Left ventricle myocardium inferior (tissue), 1 donor: ENCODE measurements around the gene MEX3A. TPM values are rescaled to one million over a fixed set of nuclear protein-coding genes. Genes with fewer than 3 reads are reported as not detected.

Experiments
- DNase-seq: peaks from one replicate; pipeline ENCODE4 v3.0.0-alpha.2; 2020
- H3K27ac ChIP-seq: fragments of 200-600 bp; replicated peaks from 2 replicates; pipeline ENCODE4 v1.8.0; 2021
- H3K27me3 ChIP-seq: fragments of 200-600 bp; 2 replicates; pipeline ENCODE4 v1.8.0; 2021; ENCODE audit warnings: low read depth
- H3K36me3 ChIP-seq: fragments of 200-600 bp; 2 replicates; pipeline ENCODE4 v1.8.0; 2021
- H3K4me1 ChIP-seq: fragments of 200-600 bp; 2 replicates; pipeline ENCODE4 v1.8.0; 2021
- H3K4me3 ChIP-seq: fragments of 200-600 bp; 2 replicates; pipeline ENCODE4 v1.8.0; 2021; ENCODE audit warnings: mild to moderate bottlenecking, moderate library complexity
- H3K9me3 ChIP-seq: fragments of 200-600 bp; replicated peaks from 2 replicates; pipeline ENCODE4 v1.8.0; 2021
- intact Hi-C: fragments of 100-400 bp; cut with micrococcal nuclease; formaldehyde crosslinking; loops from one replicate; pipeline ENCODE4 v1.11.0; 2022
- total RNA-seq: library from RNA; stranded (reverse); fragmentation: NEBNext Ultra II Directional; extraction: Animal tissue kit (Norgen Biotek cat#: 25700); gene quantifications from one replicate; pipeline ENCODE4 v1.2.1, GENCODE V29; 2021
- TF ChIP-seq, protein P1 (sequence below): fragments of 200-600 bp; IDR thresholded peaks from 2 replicates; pipeline ENCODE4 v1.8.0; 2021; ENCODE audit warnings: antibody characterized with exemption, mild to moderate bottlenecking, borderline replicate concordance
- donor health status: DM: no; HTN: yes; CAD: no; lungs with severe emphysema.

The MEX3A gene
- total RNA-seq, 1 donor from 2014 or later: 0.16 TPM

DNA sequence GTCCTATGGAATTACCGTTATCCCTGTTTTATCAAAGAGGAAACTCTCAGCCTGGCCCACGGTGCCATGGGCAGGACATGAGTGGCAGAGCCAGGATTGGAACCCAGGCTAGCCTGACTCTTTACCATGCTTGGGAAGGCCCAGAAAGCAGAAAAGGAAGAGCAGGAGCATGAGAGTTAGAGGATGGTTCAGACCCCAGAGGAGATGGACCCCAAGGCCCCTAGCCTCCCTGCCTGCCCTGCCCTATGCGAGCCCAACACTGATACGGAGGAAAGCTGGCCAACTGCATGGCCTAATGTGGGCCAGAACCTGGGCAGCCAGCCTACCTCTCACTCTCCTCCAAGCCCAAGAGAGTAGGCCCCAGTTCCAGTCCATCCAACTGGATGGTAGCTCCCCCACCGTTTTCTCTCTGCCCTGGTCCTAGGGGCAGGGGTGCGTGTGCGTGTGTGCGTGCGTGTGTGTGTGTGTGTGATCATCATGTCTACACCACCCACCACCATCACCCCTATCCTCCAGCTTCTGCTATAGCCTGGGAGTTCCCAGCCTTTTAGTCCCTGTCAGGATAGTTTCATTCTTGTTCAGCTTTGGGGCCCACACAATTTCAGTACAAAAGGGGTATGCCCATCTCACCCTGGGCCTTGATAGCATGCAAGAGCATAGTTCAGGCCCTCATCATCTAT lies 15.4 kb upstream of the MEX3A start:
- Histone ChIP-seq H3K27me3 (no peaks in the 10 kb centered on the region), H3K9me3 (no peaks in the 10 kb centered on the region), H3K27ac (peak overlapping the region; percentile 84), H3K4me3 (no peak overlapping the region), H3K36me3 (no peaks in the 10 kb centered on the region), H3K4me1 (peaks cover 48% of the 10 kb centered on the region)
- intact Hi-C loops: loop anchor here (2.0 kb wide), 1 partner anchor 33 kb away; no protein-coding TSS in a partner anchor
- TF ChIP-seq, protein P1, sequence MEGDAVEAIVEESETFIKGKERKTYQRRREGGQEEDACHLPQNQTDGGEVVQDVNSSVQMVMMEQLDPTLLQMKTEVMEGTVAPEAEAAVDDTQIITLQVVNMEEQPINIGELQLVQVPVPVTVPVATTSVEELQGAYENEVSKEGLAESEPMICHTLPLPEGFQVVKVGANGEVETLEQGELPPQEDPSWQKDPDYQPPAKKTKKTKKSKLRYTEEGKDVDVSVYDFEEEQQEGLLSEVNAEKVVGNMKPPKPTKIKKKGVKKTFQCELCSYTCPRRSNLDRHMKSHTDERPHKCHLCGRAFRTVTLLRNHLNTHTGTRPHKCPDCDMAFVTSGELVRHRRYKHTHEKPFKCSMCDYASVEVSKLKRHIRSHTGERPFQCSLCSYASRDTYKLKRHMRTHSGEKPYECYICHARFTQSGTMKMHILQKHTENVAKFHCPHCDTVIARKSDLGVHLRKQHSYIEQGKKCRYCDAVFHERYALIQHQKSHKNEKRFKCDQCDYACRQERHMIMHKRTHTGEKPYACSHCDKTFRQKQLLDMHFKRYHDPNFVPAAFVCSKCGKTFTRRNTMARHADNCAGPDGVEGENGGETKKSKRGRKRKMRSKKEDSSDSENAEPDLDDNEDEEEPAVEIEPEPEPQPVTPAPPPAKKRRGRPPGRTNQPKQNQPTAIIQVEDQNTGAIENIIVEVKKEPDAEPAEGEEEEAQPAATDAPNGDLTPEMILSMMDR: no peak
- no peak for DNase-seq

DNA sequence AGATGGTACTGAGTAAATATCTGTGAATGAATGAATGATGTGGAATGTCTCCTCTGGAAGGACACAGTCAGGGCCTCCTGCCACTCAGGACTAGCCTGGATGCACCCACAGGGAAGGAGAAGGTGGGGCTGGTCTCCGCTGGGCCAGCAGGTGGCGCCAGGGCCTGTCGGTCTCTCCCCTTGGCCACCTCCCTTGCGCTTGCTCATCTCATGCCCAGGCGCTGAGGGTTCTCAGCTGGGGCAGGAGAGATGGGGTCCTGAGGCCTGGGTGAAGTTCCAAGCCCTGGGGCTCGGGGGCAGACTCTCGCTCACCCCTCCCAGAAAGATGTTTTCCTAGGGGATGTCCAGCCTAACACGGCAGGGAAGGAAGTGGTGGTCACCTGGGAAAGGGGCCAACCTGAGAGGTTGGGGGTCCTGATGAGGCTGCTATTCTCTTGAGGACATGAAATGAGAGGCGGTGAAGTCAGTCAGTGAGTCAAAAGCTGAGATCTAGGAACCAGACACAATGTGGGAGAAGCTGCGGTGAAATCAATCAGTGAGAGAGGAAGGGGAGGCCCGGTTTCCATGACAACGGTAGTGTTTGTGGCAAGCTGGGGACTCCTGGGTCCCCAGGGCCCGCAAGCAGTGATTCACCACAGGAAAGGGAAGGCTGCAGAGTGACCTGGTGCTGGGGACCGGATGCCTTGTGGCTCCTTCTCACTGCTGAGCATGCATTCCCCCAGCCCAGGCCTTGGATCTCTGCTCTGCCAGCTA lies 14.6 kb upstream of the MEX3A start:
- peak overlapping the region; percentile 14 for H3K4me3 ChIP-seq
- peak overlapping the region; percentile 84 for H3K27ac ChIP-seq
- H3K27me3 ChIP-seq: no peaks in the 10 kb centered on the region
- TF ChIP-seq, protein P1: peak; percentile 98
- H3K9me3 ChIP-seq: no peaks in the 10 kb centered on the region
- H3K36me3 ChIP-seq: no peaks in the 10 kb centered on the region
- intact Hi-C loops: loop anchor here (2.0 kb wide), 1 partner anchor 34 kb away; no protein-coding TSS in a partner anchor
- peak; percentile 91 for DNase-seq
- H3K4me1 ChIP-seq: peaks cover 40% of the 10 kb centered on the region

DNA sequence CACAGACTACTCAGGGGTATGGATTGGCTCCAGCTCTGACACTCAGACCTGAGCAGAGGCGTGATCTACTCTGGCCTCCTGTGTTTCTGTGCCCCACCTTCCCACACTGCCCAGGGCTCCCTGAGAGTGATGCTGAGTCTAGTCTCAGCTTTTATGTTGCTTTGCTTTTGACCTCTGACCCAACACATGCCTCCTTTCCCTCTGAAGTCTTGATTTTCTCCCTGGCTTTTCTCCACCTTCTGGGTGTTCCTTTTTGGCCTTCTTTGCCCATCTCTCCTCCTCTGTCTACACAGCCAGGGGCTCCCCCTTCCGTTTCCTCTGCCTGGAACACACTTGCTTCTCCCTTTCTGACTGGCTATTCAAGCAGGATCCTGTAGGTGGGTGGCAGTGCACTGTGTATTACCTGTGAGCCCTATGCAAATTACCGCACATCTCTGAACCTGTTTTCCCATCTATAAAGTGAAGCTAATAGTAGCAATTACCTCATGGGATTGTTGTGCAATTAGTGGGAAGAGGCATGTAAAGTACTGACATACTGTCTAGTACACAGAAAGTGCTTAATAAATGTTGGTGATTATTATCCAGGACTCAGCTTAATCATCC lies 13.7 kb upstream of the MEX3A start:
- TF ChIP-seq, protein P1: no peak
- intact Hi-C loops: loop anchor here (2.0 kb wide), 1 partner anchor 35 kb away; no protein-coding TSS in a partner anchor
- Histone ChIP-seq H3K27me3 (no peaks in the 10 kb centered on the region), H3K27ac (peak overlapping the region; percentile 84), H3K4me1 (peaks cover 33% of the 10 kb centered on the region), H3K4me3 (no peak overlapping the region), H3K36me3 (no peaks in the 10 kb centered on the region), H3K9me3 (no peaks in the 10 kb centered on the region)
- DNase-seq: no peak

DNA sequence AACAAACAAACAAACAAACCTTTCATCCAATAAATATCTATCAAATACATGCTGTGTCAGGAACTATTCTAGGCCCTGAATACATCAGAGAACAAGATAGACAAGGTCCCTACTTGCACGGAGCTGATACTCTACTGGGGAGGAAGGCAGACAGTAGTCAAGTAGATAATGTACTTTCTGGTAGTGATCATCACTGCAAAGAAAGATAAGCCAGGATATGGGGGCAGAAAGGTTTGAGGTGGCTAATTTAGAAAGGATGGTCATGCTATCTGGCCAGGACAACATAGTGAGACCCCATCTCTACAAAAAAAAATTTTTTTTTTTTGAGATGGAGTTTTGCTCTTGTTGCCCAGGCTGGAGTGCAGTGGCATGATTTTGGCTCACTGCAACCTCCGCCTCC lies 9.3 kb upstream of the MEX3A start:
- H3K9me3 ChIP-seq: no peaks in the 10 kb centered on the region
- H3K4me3 ChIP-seq: no peak overlapping the region
- TF ChIP-seq, protein P1: no peak
- DNase-seq: no peak
- no peaks in the 10 kb centered on the region for H3K36me3 ChIP-seq
- intact Hi-C loops: loop anchor here (5.0 kb wide), 1 partner anchor 136 kb away; no protein-coding TSS in a partner anchor
- peaks cover 25% of the 10 kb centered on the region for H3K4me1 ChIP-seq
- no peaks in the 10 kb centered on the region for H3K27me3 ChIP-seq
- H3K27ac ChIP-seq: no peak overlapping the region

DNA sequence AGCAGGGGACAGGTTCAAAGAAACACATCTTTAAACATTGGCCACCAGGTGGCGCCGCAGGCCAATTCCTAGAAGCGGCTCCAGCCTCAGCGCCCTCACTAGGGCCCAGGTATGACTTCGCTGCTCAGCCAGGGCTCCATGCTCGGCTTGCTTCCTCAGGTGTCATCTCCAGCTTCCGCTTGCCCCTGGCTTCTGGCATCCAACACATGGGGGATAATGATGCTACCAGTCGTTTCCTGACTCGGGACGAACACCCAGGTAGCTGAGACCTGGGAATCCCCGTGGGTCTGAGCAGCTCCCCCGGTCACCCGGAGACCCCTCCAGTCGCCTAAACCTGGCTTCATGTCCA lies 8.5 kb upstream of the MEX3A start:
- Histone ChIP-seq H3K4me3 (no peak overlapping the region), H3K27me3 (no peaks in the 10 kb centered on the region), H3K36me3 (no peaks in the 10 kb centered on the region), H3K4me1 (peaks cover 24% of the 10 kb centered on the region), H3K27ac (no peak overlapping the region), H3K9me3 (no peaks in the 10 kb centered on the region)
- DNase-seq: peak; percentile 82
- TF ChIP-seq, protein P1: peak; percentile 87
- intact Hi-C loops: loop anchor here (5.0 kb wide), 1 partner anchor 136 kb away; no protein-coding TSS in a partner anchor
